D721Med (cell line): ENCODE data around the gene MCMBP.

ENCODE experiments used
- DNase-seq: peaks from one replicate; pipeline ENCODE4 v3.0.0; 2011; ENCODE audit warnings: low spot score; ENCODE audit not compliant: insufficient read length
- FAIRE-seq: peaks from 2 replicates; lab custom pipeline; 2011; peaks lifted over from hg19 to GRCh38; lab: Jason Lieb, UNC
- CTCF ChIP-seq: IDR thresholded peaks from 2 replicates; pipeline ENCODE4 v1.5.1; 2012; ENCODE audit warnings: mild to moderate bottlenecking, control low read depth; ENCODE audit not compliant: insufficient read depth; ENCODE audit errors: missing control alignments

The MCMBP gene

GRCh38 chr10:119859420-119860258 lies 13.0 kb downstream of the MCMBP start:
- TF ChIP-seq CTCF, result peak; percentile 65
- DNase-seq (no peak), FAIRE-seq (no peak)

- DNase-seq (no peak), FAIRE-seq (no peak)
- no peak for TF ChIP-seq CTCF
These were observed 14.6 kb downstream of the MCMBP start for GRCh38 chr10:119858063-119858462.

- no peak for DNase-seq
- no peak for TF ChIP-seq CTCF
- FAIRE-seq, result no peak
These were observed 19.1 kb downstream of the MCMBP start for GRCh38 chr10:119853574-119853973.

GRCh38 chr10:119852822-119853221 lies 19.8 kb downstream of the MCMBP start:
- DNase-seq, result no peak
- TF ChIP-seq CTCF, result no peak
- no peak for FAIRE-seq

GRCh38 chr10:119852277-119852676 lies 20.4 kb downstream of the MCMBP start:
- DNase-seq (no peak), FAIRE-seq (no peak)
- TF ChIP-seq CTCF, result no peak

- DNase-seq (no peak), FAIRE-seq (no peak)
- TF ChIP-seq CTCF, result no peak
These were observed 22.7 kb downstream of the MCMBP start for GRCh38 chr10:119849944-119850343.
